HG03342 (cell line): ENCODE data around the gene CSNK1G2.
"Not testable (repeated sequence)": the region's sequence is repeated elsewhere in the genome, so short reads cannot be mapped to it uniquely, and the experiment has no call there.

Source experiments
- ATAC-seq: cut with Tn5 transposase; IDR thresholded peaks from one replicate; pipeline ENCODE4 v1.9.1; 2021; ENCODE audit warnings: mild to moderate bottlenecking, moderate library complexity; ENCODE audit not compliant: unreplicated experiment

The CSNK1G2 gene

GRCh38 chr19:1986357-1987162 is 45.6 kb downstream of the CSNK1G2 start:
- no peak for ATAC-seq

- no peak for ATAC-seq
These were observed 46.5 kb downstream of the CSNK1G2 start for GRCh38 chr19:1987197-1988187.

- ATAC-seq = not testable (repeated sequence)
These were observed 47.5 kb downstream of the CSNK1G2 start for GRCh38 chr19:1988464-1988863.

- ATAC-seq = no peak
These were observed 48.7 kb downstream of the CSNK1G2 start for GRCh38 chr19:1989513-1990229.

- no peak for ATAC-seq
These were observed 49.5 kb downstream of the CSNK1G2 start for GRCh38 chr19:1990230-1991017.

- no peak for ATAC-seq
These were observed 50.3 kb downstream of the CSNK1G2 start for GRCh38 chr19:1991018-1991913.

GRCh38 chr19:1992759-1993260 is 51.8 kb downstream of the CSNK1G2 start:
- no peak for ATAC-seq

GRCh38 chr19:1997353-1998233 is 56.6 kb downstream of the CSNK1G2 start:
- ATAC-seq = no peak

GRCh38 chr19:1998712-1999708 is 58.0 kb downstream of the CSNK1G2 start:
- no peak for ATAC-seq

- ATAC-seq = no peak
These were observed 59.0 kb downstream of the CSNK1G2 start for GRCh38 chr19:1999856-2000515.

GRCh38 chr19:2003874-2004273 is 62.9 kb downstream of the CSNK1G2 start:
- no peak for ATAC-seq

GRCh38 chr19:2010135-2010668 is 69.2 kb downstream of the CSNK1G2 start:
- ATAC-seq = no peak

- ATAC-seq = no peak
These were observed 70.2 kb downstream of the CSNK1G2 start for GRCh38 chr19:2011169-2011568.

GRCh38 chr19:2012941-2013682 is 72.1 kb downstream of the CSNK1G2 start:
- no peak for ATAC-seq

- no peak for ATAC-seq
These were observed 72.7 kb downstream of the CSNK1G2 start for GRCh38 chr19:2013683-2013961.

- ATAC-seq = no peak
These were observed 73.2 kb downstream of the CSNK1G2 start for GRCh38 chr19:2014131-2014571.
